Chondrocyte (in vitro differentiated cells): Measurements from ENCODE around the gene MPND. TPM values are rescaled to one million over a fixed set of nuclear protein-coding genes. Genes with fewer than 3 reads are reported as not detected.

Experiments
- DNase-seq: peaks from one replicate; pipeline ENCODE4 v3.0.0; 2021; ENCODE audit warnings: mixed read lengths, low spot score
- H3K27ac Mint-ChIP-seq: one replicate; pipeline ENCODE4 v1.8.0; 2021; ENCODE audit warnings: mild to moderate bottlenecking, moderate library complexity, mixed read lengths; ENCODE audit not compliant: unreplicated experiment
- H3K27me3 Mint-ChIP-seq: 2 replicates; pipeline ENCODE4 v1.8.0; 2021; ENCODE audit warnings: low read depth, mixed read lengths
- H3K36me3 Mint-ChIP-seq: 2 replicates; pipeline ENCODE4 v1.8.0; 2021; ENCODE audit warnings: low read depth, mixed read lengths
- H3K4me1 Mint-ChIP-seq: 2 replicates; pipeline ENCODE4 v1.8.0; 2021; ENCODE audit warnings: low read depth, mild to moderate bottlenecking, mixed read lengths
- H3K4me3 Mint-ChIP-seq: one replicate; pipeline ENCODE4 v1.8.0; 2021; ENCODE audit warnings: mild to moderate bottlenecking, moderate library complexity, mixed read lengths; ENCODE audit not compliant: unreplicated experiment
- H3K9me3 Mint-ChIP-seq: 2 replicates; pipeline ENCODE4 v1.8.0; 2021; ENCODE audit warnings: low read depth, mixed read lengths
- total RNA-seq: library from RNA; stranded (reverse); gene quantifications from 3 replicates; pipeline ENCODE4 v1.2.1, GENCODE V29; 2021
- TF ChIP-seq, protein P1 (sequence below): fragments of 200-600 bp; sonication (generic); IDR thresholded peaks from 2 replicates; pipeline ENCODE4 v1.5.0; 2021; ENCODE audit warnings: antibody characterized with exemption, mild to moderate bottlenecking, moderate library complexity

MPND gene
- total RNA-seq, 1 donor from 2014 or later: 14.9 TPM

- Mint-ChIP-seq H3K27ac (no peak overlapping the region), H3K27me3 (peaks cover 2% of the 10 kb centered on the region), H3K9me3 (no peaks in the 10 kb centered on the region), H3K4me3 (no peak overlapping the region), H3K4me1 (no peaks in the 10 kb centered on the region), H3K36me3 (no peaks in the 10 kb centered on the region)
- DNase-seq: no peak
- TF ChIP-seq, protein P1, sequence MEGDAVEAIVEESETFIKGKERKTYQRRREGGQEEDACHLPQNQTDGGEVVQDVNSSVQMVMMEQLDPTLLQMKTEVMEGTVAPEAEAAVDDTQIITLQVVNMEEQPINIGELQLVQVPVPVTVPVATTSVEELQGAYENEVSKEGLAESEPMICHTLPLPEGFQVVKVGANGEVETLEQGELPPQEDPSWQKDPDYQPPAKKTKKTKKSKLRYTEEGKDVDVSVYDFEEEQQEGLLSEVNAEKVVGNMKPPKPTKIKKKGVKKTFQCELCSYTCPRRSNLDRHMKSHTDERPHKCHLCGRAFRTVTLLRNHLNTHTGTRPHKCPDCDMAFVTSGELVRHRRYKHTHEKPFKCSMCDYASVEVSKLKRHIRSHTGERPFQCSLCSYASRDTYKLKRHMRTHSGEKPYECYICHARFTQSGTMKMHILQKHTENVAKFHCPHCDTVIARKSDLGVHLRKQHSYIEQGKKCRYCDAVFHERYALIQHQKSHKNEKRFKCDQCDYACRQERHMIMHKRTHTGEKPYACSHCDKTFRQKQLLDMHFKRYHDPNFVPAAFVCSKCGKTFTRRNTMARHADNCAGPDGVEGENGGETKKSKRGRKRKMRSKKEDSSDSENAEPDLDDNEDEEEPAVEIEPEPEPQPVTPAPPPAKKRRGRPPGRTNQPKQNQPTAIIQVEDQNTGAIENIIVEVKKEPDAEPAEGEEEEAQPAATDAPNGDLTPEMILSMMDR: no peak
Measured at GRCh38 chr19:4298810-4299550, 44.4 kb upstream of the MPND start.

DNA sequence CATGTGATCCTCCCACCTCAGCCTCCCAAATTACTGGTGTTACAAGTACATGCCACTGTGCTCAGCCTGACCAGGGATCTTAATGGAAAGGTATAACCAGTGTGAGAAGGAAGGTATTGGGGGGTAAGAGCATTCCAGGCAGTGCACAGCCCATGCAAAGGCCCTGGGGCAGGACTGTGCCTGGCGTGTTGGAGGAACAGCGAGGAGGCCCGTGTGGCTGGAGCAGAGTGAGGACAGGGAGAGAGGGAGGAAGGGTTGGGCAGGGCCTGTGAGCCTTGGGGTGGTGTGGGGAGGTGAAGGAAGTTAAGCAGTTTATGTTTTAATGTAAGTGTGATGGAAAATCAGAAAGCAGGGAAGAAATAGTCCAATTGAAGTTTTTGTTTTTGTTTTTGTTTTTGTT lies 42.8 kb upstream of the MPND start:
- Mint-ChIP-seq H3K27ac (no peak overlapping the region), H3K4me1 (peaks cover 2% of the 10 kb centered on the region), H3K4me3 (no peak overlapping the region), H3K36me3 (no peaks in the 10 kb centered on the region), H3K9me3 (no peaks in the 10 kb centered on the region), H3K27me3 (peaks cover under 1% of the 10 kb centered on the region)
- no peak for DNase-seq
- TF ChIP-seq, protein P1: no peak

- peaks cover under 1% of the 10 kb centered on the region for H3K36me3 Mint-ChIP-seq
- no peaks in the 10 kb centered on the region for H3K27me3 Mint-ChIP-seq
- peaks cover 2% of the 10 kb centered on the region for H3K4me1 Mint-ChIP-seq
- no peak for DNase-seq
- no peak overlapping the region for H3K4me3 Mint-ChIP-seq
- no peaks in the 10 kb centered on the region for H3K9me3 Mint-ChIP-seq
- TF ChIP-seq, protein P1: no peak
- no peak overlapping the region for H3K27ac Mint-ChIP-seq
Measured at GRCh38 chr19:4301590-4302242, 41.6 kb upstream of the MPND start.

DNA sequence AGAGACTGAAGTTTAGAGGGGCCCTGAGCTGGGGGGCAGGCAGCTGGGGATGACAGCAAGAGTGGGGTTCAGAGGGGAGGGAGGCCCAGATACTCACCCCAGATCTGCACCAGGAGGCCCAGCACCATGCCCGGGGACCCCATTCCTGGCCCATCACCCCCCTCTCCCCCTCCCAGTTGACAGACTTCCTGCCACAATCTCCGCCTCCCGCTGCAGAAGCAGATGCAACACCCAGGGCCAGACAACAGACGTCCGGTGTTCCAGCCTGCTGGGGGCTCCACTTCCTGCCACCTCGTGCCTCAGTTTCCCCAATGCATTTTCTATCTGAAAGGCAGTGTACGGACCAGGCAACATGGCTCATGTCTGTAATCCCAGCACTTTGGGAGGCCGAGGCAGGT lies 41.1 kb upstream of the MPND start, which contains the start of gene TMIGD2:
TMIGD2 (minus strand) TSS at position 147 of the 398 bp plus-strand sequence; CDS start at position 143, 4 bp downstream.
- Mint-ChIP-seq H3K36me3 (peaks cover 2% of the 10 kb centered on the region), H3K9me3 (no peaks in the 10 kb centered on the region), H3K4me3 (no peak within 1 kb of the TSS), H3K4me1 (peaks cover 2% of the 10 kb centered on the region), H3K27me3 (no peaks in the 10 kb centered on the region), H3K27ac (no peak within 1 kb of the TSS)
- DNase-seq: no peak
- TF ChIP-seq, protein P1: no peak

DNA sequence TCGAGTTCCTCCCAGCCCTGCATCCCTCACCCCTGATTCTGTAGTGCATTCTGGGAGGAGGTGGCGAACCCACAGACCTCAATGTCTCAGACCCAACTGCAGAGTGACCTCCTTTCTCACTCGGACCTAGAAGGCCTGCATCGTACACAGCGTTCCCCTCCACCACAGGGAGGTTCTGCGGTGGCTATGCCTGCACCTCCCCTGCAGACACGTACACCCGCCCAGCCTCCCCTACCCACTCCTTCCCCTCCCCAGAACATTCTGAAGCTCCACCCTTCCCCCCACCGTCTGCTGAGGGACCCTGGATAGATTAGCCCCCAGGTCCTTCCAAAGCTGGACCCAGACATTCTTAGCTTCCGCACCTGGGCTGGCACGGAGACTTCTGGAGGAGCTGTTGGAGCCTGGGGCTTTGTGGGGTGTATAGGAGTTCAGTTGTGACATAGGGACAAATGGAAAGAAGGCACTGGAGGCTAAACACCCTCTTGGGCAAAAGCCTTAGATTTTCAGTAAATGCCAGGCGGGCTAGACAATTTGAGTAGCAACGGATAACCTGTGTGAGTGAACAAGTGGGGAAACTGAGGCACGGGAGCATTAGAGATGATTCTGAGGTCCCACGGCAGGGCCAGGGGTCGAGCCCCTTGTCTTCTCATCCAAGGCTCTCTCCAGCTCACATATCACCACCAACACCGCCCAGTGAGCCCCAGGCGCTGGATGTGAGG lies 39.4 kb upstream of the MPND start:
- TF ChIP-seq, protein P1: no peak
- Mint-ChIP-seq H3K9me3 (no peaks in the 10 kb centered on the region), H3K4me3 (peak overlapping the region; percentile 53), H3K36me3 (peaks cover 2% of the 10 kb centered on the region), H3K4me1 (peaks cover 2% of the 10 kb centered on the region), H3K27me3 (no peaks in the 10 kb centered on the region), H3K27ac (no peak overlapping the region)
- no peak for DNase-seq
